GM18526 (cell line): Measurements from ENCODE around the gene ACAP3.

Experiments
- POLR2A ChIP-seq: IDR thresholded peaks from 3 replicates; pipeline ENCODE4 v1.6.1; 2011; ENCODE audit not compliant: insufficient read length; ENCODE audit errors: extremely low read depth

The ACAP3 gene

DNA sequence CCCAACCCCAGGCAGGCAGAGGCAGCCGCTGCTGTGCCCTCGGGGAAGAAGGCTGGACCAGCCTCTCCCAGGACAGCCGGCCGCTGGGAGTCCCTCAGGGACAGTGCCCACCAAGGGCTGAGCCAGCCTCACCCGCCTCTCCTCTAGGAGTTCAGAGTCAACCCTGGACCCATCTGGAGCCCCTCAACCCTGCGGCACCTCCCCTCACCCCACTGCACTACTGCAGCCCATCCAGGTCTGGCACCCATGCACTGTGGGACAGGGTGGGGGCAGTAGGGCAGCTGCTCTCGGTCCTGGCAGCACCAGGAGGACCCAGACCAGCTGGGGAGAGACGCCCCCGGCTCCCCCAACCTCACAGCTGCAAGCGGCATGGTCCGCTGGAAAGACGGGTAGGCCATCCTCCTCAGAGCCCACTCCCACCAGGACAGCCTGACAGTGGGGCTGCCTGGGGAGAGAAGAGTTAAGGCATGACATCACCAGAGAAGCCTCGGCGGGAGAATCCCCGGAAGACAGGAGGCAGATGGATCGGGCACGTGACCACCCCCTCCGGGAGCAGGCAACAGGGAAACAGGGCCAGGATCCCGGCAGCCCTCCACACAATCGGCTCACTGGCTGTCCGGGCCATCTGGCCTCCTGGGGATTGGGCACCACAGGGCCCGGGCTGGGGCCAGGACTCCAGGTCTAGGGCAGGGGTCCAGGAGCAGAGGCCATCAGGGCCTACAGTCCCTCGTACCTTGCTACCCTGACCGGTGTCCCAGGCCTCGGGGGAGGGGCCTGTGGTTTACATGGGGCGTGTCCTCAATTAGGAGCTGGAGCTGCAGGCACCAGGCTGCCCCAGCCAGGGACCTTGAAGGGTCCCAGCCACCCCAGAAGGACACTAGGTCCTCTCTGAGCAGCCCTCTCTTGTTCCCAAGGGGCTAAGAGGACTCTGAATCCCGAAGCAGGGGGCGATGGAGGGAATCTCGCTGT lies 3.1 kb downstream of the ACAP3 start:
- TF ChIP-seq POLR2A, result no peak

DNA sequence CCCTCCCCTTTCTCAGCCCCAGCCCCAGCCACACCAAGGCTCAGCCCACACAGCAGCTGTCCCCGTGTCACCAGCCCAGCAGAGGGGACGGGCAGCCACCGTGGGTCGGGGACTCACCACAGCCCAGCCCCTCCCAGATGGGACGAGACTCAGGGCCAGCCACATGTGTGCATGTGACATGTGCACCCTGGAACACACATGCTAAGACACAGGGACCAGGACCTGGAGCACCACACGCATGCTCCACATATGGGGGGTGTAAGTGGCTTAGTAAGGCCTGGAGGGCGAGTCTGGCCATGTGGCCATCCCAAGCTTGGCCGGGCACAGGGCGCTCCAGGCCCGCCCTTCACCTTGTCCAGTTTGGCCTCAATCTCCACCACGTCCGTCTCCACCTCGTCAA lies 4.0 kb downstream of the ACAP3 start:
- TF ChIP-seq POLR2A, result no peak

DNA sequence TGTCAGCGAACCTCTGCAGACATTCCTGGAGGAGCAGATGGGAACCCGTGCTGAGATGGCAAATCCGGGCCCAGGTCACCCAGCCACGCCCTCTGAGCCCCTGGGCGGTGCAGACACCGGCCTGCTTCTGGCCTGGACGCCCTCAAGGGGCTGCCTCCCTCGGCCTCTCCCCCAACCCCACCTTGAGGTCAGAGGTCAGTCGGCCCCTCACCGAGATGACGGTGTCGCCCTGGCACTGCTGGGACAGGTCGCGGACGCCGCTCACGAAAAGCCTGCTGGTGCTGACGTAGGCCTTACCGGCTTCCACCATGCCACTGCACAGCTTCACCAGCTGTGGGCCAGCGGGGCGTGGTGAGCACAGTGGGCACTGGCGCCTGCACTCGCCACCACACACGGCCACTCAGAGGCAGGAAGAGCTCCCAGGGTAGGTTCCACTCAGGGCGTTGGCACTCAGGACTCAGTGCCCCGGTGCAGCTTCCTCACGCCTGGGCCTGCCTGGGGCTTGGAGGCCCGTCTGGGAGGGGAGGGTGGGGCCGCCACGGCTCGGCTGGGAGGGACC lies 4.7 kb downstream of the ACAP3 start:
- TF ChIP-seq POLR2A, result no peak

DNA sequence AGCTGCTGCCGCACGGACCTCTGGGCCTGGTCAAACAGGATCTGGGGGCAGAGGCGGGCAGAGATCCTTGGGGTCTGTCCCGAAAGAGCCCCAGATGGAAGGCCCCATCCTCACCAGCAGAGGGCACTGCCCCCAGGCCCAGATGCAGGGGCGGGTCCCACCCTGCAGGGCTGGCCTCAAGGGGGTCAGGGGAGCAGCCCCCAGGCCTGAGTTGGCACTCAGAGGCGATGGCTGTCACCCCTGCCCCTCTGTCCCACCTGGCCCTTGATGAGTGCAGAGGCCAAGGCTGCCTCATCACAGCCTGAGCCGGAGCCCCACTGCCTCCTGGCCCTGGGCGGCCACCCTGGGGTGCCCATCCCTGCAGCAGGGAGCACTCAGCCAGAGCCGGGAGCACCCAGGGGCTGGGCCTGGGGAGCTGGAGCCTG lies 5.7 kb downstream of the ACAP3 start:
- no peak for TF ChIP-seq POLR2A

- TF ChIP-seq POLR2A, result no peak
Observed at GRCh38 chr1:1300352-1300739, 7.4 kb downstream of the ACAP3 start.

GRCh38 chr1:1299686-1300351 lies 7.9 kb downstream of the ACAP3 start:
- no peak for TF ChIP-seq POLR2A

GRCh38 chr1:1298861-1299685 lies 8.7 kb downstream of the ACAP3 start:
- no peak for TF ChIP-seq POLR2A

DNA sequence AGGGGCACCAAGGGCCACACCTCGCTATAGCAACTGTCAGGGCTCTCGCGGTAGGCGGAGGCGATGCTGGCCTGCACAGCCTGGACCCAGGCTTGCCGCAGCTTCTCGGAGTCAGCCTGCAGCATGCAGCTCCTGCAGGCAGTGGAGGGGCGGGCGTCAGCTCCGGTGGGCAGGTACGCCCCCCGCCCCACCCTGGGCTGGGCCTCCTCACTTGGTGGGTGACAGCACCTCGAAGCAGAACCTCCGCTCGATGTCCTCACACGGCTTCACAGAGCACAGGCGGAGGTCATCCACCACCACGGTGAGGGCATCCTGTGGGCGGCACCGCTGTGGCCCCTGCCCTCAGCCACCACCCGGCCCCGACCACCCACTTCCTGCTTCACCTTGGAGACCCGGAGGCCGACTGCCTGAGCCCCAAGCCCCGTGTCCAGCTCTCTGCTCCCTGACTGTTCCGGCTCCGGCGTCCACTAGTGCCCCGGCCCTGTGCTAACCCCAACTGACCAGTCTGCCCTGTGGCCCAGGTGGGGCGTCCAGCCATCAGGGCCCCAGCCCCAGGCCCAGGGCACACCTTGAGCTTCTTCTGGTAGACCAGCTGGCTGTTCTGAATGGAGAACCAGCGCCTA lies 9.8 kb downstream of the ACAP3 start:
- TF ChIP-seq POLR2A, result no peak

- no peak for TF ChIP-seq POLR2A
Observed at GRCh38 chr1:1296070-1297061, 11.4 kb downstream of the ACAP3 start.

- TF ChIP-seq POLR2A, result no peak
Observed at GRCh38 chr1:1295154-1295923, 12.4 kb downstream of the ACAP3 start.

- no peak for TF ChIP-seq POLR2A
Observed at GRCh38 chr1:1294250-1294890, 13.4 kb downstream of the ACAP3 start.
